Measurements from ENCODE around the gene RNF14.

The RNF14 gene

GRCh38 chr5:141986072-141986471, 17.2 kb downstream of the RNF14 start:
- Histone ChIP-seq H3K14ac (ENCODE audit: low read length) (no peak overlapping the region), H3K4me1 (ENCODE audit: control insufficient read depth in 1 of 2, insufficient read depth in 2 of 2, low read length in 2 of 2) (no peaks in the 10 kb centered on the region), H3K79me2 (ENCODE audit: control insufficient read depth, insufficient read depth, low read length, poor library complexity) (no peaks in the 10 kb centered on the region), H4K91ac (ENCODE audit: low read depth, low read length) (no peak overlapping the region), H3K4me2 (ENCODE audit: low read length) (no peak overlapping the region), H3K9me3 (ENCODE audit: insufficient read depth, low read depth, low read length) (no peaks in the 10 kb centered on the region), H3K36me3 (ENCODE audit: control insufficient read depth in 1 of 2, insufficient read depth in 2 of 2, low read length in 2 of 2) (peaks cover 15 to 29% of the 10 kb centered on the region in 2 experiments), H2BK5ac (ENCODE audit: low read depth, low read length, poor library complexity) (no peak overlapping the region), H3K9ac (ENCODE audit: low read length) (no peak overlapping the region), H3K4me3 (ENCODE audit: low read depth, low read length) (no peak overlapping the region), H3K23ac (ENCODE audit: low read length) (no peak overlapping the region), H2AK5ac (ENCODE audit: low read length) (no peak overlapping the region), H2BK12ac (ENCODE audit: low read length) (no peak overlapping the region), H3K4ac (ENCODE audit: low read depth, low read length) (no peak overlapping the region), H3K27me3 (ENCODE audit: insufficient read depth, low read length) (no peaks in the 10 kb centered on the region), H3K18ac (ENCODE audit: low read length) (no peak overlapping the region), H2AFZ (ENCODE audit: insufficient read depth, low read length, poor library complexity) (no peak overlapping the region), H2BK120ac (ENCODE audit: insufficient read depth, low read length, poor library complexity) (no peak overlapping the region), H3K79me1 (ENCODE audit: low read length) (no peaks in the 10 kb centered on the region), H4K8ac (ENCODE audit: low read depth, low read length) (no peak overlapping the region), H3K27ac (ENCODE audit: low read depth, low read length) (no peak overlapping the region), H4K12ac (ENCODE audit: low read depth, low read length) (no peak overlapping the region)
- DNase-seq, result no peak

- Histone ChIP-seq H3K9me3 (ENCODE audit: insufficient read depth, low read depth, low read length) (no peaks in the 10 kb centered on the region), H4K12ac (ENCODE audit: low read depth, low read length) (no peak overlapping the region), H3K4ac (ENCODE audit: low read depth, low read length) (no peak overlapping the region), H3K79me2 (ENCODE audit: control insufficient read depth, insufficient read depth, low read length, poor library complexity) (no peaks in the 10 kb centered on the region), H2BK120ac (ENCODE audit: insufficient read depth, low read length, poor library complexity) (no peak overlapping the region), H2AK5ac (ENCODE audit: low read length) (no peak overlapping the region), H3K23ac (ENCODE audit: low read length) (no peak overlapping the region), H2AFZ (ENCODE audit: insufficient read depth, low read length, poor library complexity) (no peak overlapping the region), H3K4me3 (ENCODE audit: low read depth, low read length) (no peak overlapping the region), H2BK12ac (ENCODE audit: low read length) (no peak overlapping the region), H3K9ac (ENCODE audit: low read length) (no peak overlapping the region), H3K27me3 (ENCODE audit: insufficient read depth, low read length) (no peaks in the 10 kb centered on the region), H3K36me3 (ENCODE audit: control insufficient read depth in 1 of 2, insufficient read depth in 2 of 2, low read length in 2 of 2) (peaks cover 17 to 27% of the 10 kb centered on the region in 2 experiments), H3K4me1 (ENCODE audit: control insufficient read depth in 1 of 2, insufficient read depth in 2 of 2, low read length in 2 of 2) (peaks cover 0 to 2% of the 10 kb centered on the region in 2 experiments), H2BK5ac (ENCODE audit: low read depth, low read length, poor library complexity) (no peak overlapping the region), H3K27ac (ENCODE audit: low read depth, low read length) (no peak overlapping the region), H3K18ac (ENCODE audit: low read length) (no peak overlapping the region), H3K14ac (ENCODE audit: low read length) (no peak overlapping the region), H3K4me2 (ENCODE audit: low read length) (no peak overlapping the region), H4K8ac (ENCODE audit: low read depth, low read length) (no peak overlapping the region), H4K91ac (ENCODE audit: low read depth, low read length) (no peak overlapping the region), H3K79me1 (ENCODE audit: low read length) (no peaks in the 10 kb centered on the region)
- no peak for DNase-seq
- WGBS (ENCODE audit: extremely low coverage, insufficient coverage, insufficient read length), result no CpG with 5 or more reads among the region's 1 CpG
Observed at GRCh38 chr5:141989720-141990119, 20.8 kb downstream of the RNF14 start.

- Histone ChIP-seq H2BK120ac (ENCODE audit: insufficient read depth, low read length, poor library complexity) (no peak overlapping the region), H3K79me1 (ENCODE audit: low read length) (no peaks in the 10 kb centered on the region), H3K4ac (ENCODE audit: low read depth, low read length) (no peak overlapping the region), H3K79me2 (ENCODE audit: control insufficient read depth, insufficient read depth, low read length, poor library complexity) (no peaks in the 10 kb centered on the region), H4K91ac (ENCODE audit: low read depth, low read length) (no peak overlapping the region), H3K4me3 (ENCODE audit: low read depth, low read length) (no peak overlapping the region), H3K27me3 (ENCODE audit: insufficient read depth, low read length) (no peaks in the 10 kb centered on the region), H3K18ac (ENCODE audit: low read length) (no peak overlapping the region), H3K36me3 (ENCODE audit: control insufficient read depth in 1 of 2, insufficient read depth in 2 of 2, low read length in 2 of 2) (peaks cover 13 to 19% of the 10 kb centered on the region in 2 experiments), H2BK12ac (ENCODE audit: low read length) (no peak overlapping the region), H2AK5ac (ENCODE audit: low read length) (no peak overlapping the region), H4K12ac (ENCODE audit: low read depth, low read length) (no peak overlapping the region), H3K14ac (ENCODE audit: low read length) (no peak overlapping the region), H3K4me1 (ENCODE audit: control insufficient read depth in 1 of 2, insufficient read depth in 2 of 2, low read length in 2 of 2) (peaks cover 0 to 2% of the 10 kb centered on the region in 2 experiments), H3K9me3 (ENCODE audit: insufficient read depth, low read depth, low read length) (no peaks in the 10 kb centered on the region), H2BK5ac (ENCODE audit: low read depth, low read length, poor library complexity) (no peak overlapping the region), H3K27ac (ENCODE audit: low read depth, low read length) (no peak overlapping the region), H3K9ac (ENCODE audit: low read length) (no peak overlapping the region), H4K8ac (ENCODE audit: low read depth, low read length) (no peak overlapping the region), H3K4me2 (ENCODE audit: low read length) (no peak overlapping the region), H2AFZ (ENCODE audit: insufficient read depth, low read length, poor library complexity) (no peak overlapping the region), H3K23ac (ENCODE audit: low read length) (no peak overlapping the region)
- peak; percentile 73 to 93 for DNase-seq
- no CpG with 5 or more reads among the region's 2 CpGs for WGBS (ENCODE audit: extremely low coverage, insufficient coverage, insufficient read length)
Observed at GRCh38 chr5:141992349-141992963, 23.6 kb downstream of the RNF14 start.

GRCh38 chr5:141994511-141995136, 25.7 kb downstream of the RNF14 start:
- Histone ChIP-seq H3K79me2 (ENCODE audit: control insufficient read depth, insufficient read depth, low read length, poor library complexity) (no peaks in the 10 kb centered on the region), H3K79me1 (ENCODE audit: low read length) (no peaks in the 10 kb centered on the region), H3K23ac (ENCODE audit: low read length) (no peak overlapping the region), H3K9me3 (ENCODE audit: insufficient read depth, low read depth, low read length) (no peaks in the 10 kb centered on the region), H3K4me2 (ENCODE audit: low read length) (no peak overlapping the region), H3K36me3 (ENCODE audit: control insufficient read depth in 1 of 2, insufficient read depth in 2 of 2, low read length in 2 of 2) (peaks cover 11 to 23% of the 10 kb centered on the region in 2 experiments), H4K91ac (ENCODE audit: low read depth, low read length) (no peak overlapping the region), H2BK5ac (ENCODE audit: low read depth, low read length, poor library complexity) (no peak overlapping the region), H3K4me1 (ENCODE audit: control insufficient read depth in 1 of 2, insufficient read depth in 2 of 2, low read length in 2 of 2) (peaks cover 0 to 2% of the 10 kb centered on the region in 2 experiments), H2BK120ac (ENCODE audit: insufficient read depth, low read length, poor library complexity) (no peak overlapping the region), H2AFZ (ENCODE audit: insufficient read depth, low read length, poor library complexity) (no peak overlapping the region), H3K9ac (ENCODE audit: low read length) (no peak overlapping the region), H3K4ac (ENCODE audit: low read depth, low read length) (no peak overlapping the region), H4K12ac (ENCODE audit: low read depth, low read length) (no peak overlapping the region), H3K27me3 (ENCODE audit: insufficient read depth, low read length) (no peaks in the 10 kb centered on the region), H3K27ac (ENCODE audit: low read depth, low read length) (no peak overlapping the region), H3K14ac (ENCODE audit: low read length) (no peak overlapping the region), H2BK12ac (ENCODE audit: low read length) (no peak overlapping the region), H3K18ac (ENCODE audit: low read length) (no peak overlapping the region), H4K8ac (ENCODE audit: low read depth, low read length) (no peak overlapping the region), H2AK5ac (ENCODE audit: low read length) (no peak overlapping the region), H3K4me3 (ENCODE audit: low read depth, low read length) (no peak overlapping the region)
- no CpG with 5 or more reads among the region's 4 CpGs for WGBS (ENCODE audit: extremely low coverage, insufficient coverage, insufficient read length)
- DNase-seq, result no peak
